HG02938 (cell line): ENCODE results near the gene ZNF608.

Source experiments
- ATAC-seq: cut with Tn5 transposase; IDR thresholded peaks from one replicate; pipeline ENCODE4 v1.9.1; 2021; ENCODE audit warnings: mild to moderate bottlenecking, moderate library complexity; ENCODE audit not compliant: unreplicated experiment

The ZNF608 gene

GRCh38 chr5:124696898-124697297 is 49.5 kb downstream of the ZNF608 start:
- ATAC-seq = no peak
